Small intestine (tissue), 7 donors: Measurements from ENCODE around the gene C12orf50. TPM values are rescaled to one million over a fixed set of nuclear protein-coding genes. Genes with fewer than 3 reads are reported as not detected.
A peak's percentile ranks its signal among the peaks of the same experiment; 100 is the strongest.
"Not testable (repeated sequence)": the region's sequence is repeated elsewhere in the genome, so short reads cannot be mapped to it uniquely, and the experiment has no call there.

Source experiments
- DNase-seq, 2 donors: peaks; one replicate each; pipeline versions ENCODE4 v3.0.0 to v3.0.0-alpha.2; 2013
- FAIRE-seq: peaks from 2 replicates; lab custom pipeline; 2012; peaks lifted over from hg19 to GRCh38; lab: Jason Lieb, UNC
- H3K27ac ChIP-seq, 3 donors: one replicate each; pipeline ENCODE4 v1.5.1; 2013; ENCODE audit warnings: low read length in 2 of 3, mild to moderate bottlenecking in 2 of 3, control low read depth in 1 of 3, inconsistent platforms in 1 of 3, low read depth in 1 of 3, moderate library complexity in 1 of 3
- H3K27me3 ChIP-seq, 3 donors: one replicate each; pipeline ENCODE4 v1.6.1; 2013; ENCODE audit warnings: low read length in 3 of 3, inconsistent platforms in 1 of 3; ENCODE audit not compliant: control insufficient read depth in 3 of 3, insufficient read depth in 3 of 3
- H3K36me3 ChIP-seq, 3 donors: one replicate each; pipeline ENCODE4 v1.6.1; 2013; ENCODE audit warnings: low read length in 3 of 3, inconsistent platforms in 1 of 3, low read depth in 1 of 3, mild to moderate bottlenecking in 1 of 3, moderate library complexity in 1 of 3; ENCODE audit not compliant: control insufficient read depth in 3 of 3, insufficient read depth in 2 of 3
- H3K4me1 ChIP-seq, 3 donors: one replicate each; pipeline ENCODE4 v1.6.1; 2013; ENCODE audit warnings: low read length in 2 of 3, inconsistent platforms in 1 of 3, low read depth in 1 of 3, mild to moderate bottlenecking in 1 of 3, moderate library complexity in 1 of 3; ENCODE audit not compliant: control insufficient read depth in 3 of 3, insufficient read depth in 2 of 3
- H3K4me3 ChIP-seq, 3 donors: one replicate each; pipeline ENCODE4 v1.5.1; 2013; ENCODE audit warnings: low read length in 3 of 3, control low read depth in 1 of 3, inconsistent platforms in 1 of 3, low read depth in 1 of 3, mild to moderate bottlenecking in 1 of 3, moderate library complexity in 1 of 3
- H3K9me3 ChIP-seq, 2 donors: one replicate each; pipeline ENCODE4 v1.6.1; 2013; ENCODE audit warnings: low read depth in 1 of 2, low read length in 1 of 2; ENCODE audit not compliant: control insufficient read depth in 2 of 2, insufficient read depth in 1 of 2
- WGBS, 3 donors: extraction: QIAGEN DNeasy Blood & Tissue Kit; methylation state at CpG; one replicate each; pipeline ENCODE4 v1.1.7; 2013; 5-methylcytosine and 5-hydroxymethylcytosine counted together
- polyA plus RNA-seq, 4 donors: library from polyadenylated mRNA; stranded (reverse) in 3 of 4; unstranded in 1 of 4; fragments of 200-250 nt in 3 of 4; fragments of 120-200 nt in 1 of 4; gene quantifications; one replicate each; pipeline versions ENCODE4 v1.2.1 to v1.2.3, GENCODE V29; 2013
- donor health status: healthy with polysubstance abuse.
- donor health status: control.
- donor health status: control.
- donor health status: Bipolar disorder and iron deficiency.
- donor health status: healthy.

The C12orf50 gene
- polyA plus RNA-seq, 4 donors = 0.04 TPM; not detected in 3

GRCh38 chr12:88044035-88044434, 14.8 kb upstream of the C12orf50 start:
- H3K4me1 ChIP-seq = no peaks in the 10 kb centered on the region
- H3K36me3 ChIP-seq = peaks cover 4 to 20% (median 7%) of the 10 kb centered on the region in 3 donors
- FAIRE-seq (no peak), DNase-seq (no peak)
- no peak overlapping the region for H3K4me3 ChIP-seq
- H3K27ac ChIP-seq = no peak overlapping the region
- no peaks in the 10 kb centered on the region for H3K9me3 ChIP-seq
- WGBS, 3 donors = 91 to 95% (median 95%) methylated on average over 5 of the region's 5 CpGs
- H3K27me3 ChIP-seq = no peaks in the 10 kb centered on the region

GRCh38 chr12:88037770-88038169, 8.6 kb upstream of the C12orf50 start:
- no peak for FAIRE-seq
- no peak overlapping the region for H3K27ac ChIP-seq
- no peak for DNase-seq
- H3K36me3 ChIP-seq = no peaks in the 10 kb centered on the region
- no peaks in the 10 kb centered on the region for H3K27me3 ChIP-seq
- WGBS, 3 donors = 73 to 85% (median 83%) methylated on average over 1 of the region's 1 CpG
- no peaks in the 10 kb centered on the region for H3K9me3 ChIP-seq
- no peak overlapping the region for H3K4me3 ChIP-seq
- H3K4me1 ChIP-seq = peaks cover 0 to 6% (median 3%) of the 10 kb centered on the region in 3 donors

GRCh38 chr12:88036353-88036965, 7.3 kb upstream of the C12orf50 start:
- FAIRE-seq = no peak
- no peaks in the 10 kb centered on the region for H3K36me3 ChIP-seq
- no peak overlapping the region for H3K27ac ChIP-seq
- WGBS, 3 donors = 12 to 27% (median 23%) methylated on average over 5 of the region's 5 CpGs
- no peaks in the 10 kb centered on the region for H3K27me3 ChIP-seq
- peak overlapping the region; percentile 37 to 91 (median 65) for H3K4me3 ChIP-seq
- peak; percentile 24 to 41 for DNase-seq
- peaks cover 0 to 6% (median 3%) of the 10 kb centered on the region in 3 donors for H3K4me1 ChIP-seq
- H3K9me3 ChIP-seq = peaks cover 0 to 2% of the 10 kb centered on the region in 2 donors

- FAIRE-seq = no peak
- Histone ChIP-seq H3K27ac (peak overlapping the region; percentile 75 to 79 (median 76)), H3K4me1 (peaks cover 0 to 6% (median 3%) of the 10 kb centered on the region in 3 donors)
These were observed 6.7 kb upstream of the C12orf50 start for GRCh38 chr12:88035907-88036289.

GRCh38 chr12:88035271-88035906, 6.2 kb upstream of the C12orf50 start:
- H3K4me1 ChIP-seq = peaks cover 0 to 6% (median 3%) of the 10 kb centered on the region in 3 donors
- WGBS, 3 donors = 0% methylated on average over 54 of the region's 54 CpGs
- no peak for FAIRE-seq

More at GRCh38 chr12:88035907-88036289, 6.7 kb upstream of the C12orf50 start:
- Histone ChIP-seq H3K27me3 (no peaks in the 10 kb centered on the region), H3K9me3 (peaks cover 0 to 2% of the 10 kb centered on the region in 2 donors), H3K4me3 (peak overlapping the region; percentile 37 to 91 (median 65)), H3K36me3 (no peaks in the 10 kb centered on the region)
- 0 to 5% (median 1%) methylated on average over 5 of the region's 5 CpGs for WGBS, 3 donors
- peak in 1 of 2 donors; percentile 37 for DNase-seq

GRCh38 chr12:88031161-88031560, 2.0 kb upstream of the C12orf50 start:
- DNase-seq, H3K27ac ChIP-seq, H3K36me3 ChIP-seq, H3K27me3 ChIP-seq, H3K4me1 ChIP-seq, FAIRE-seq, H3K9me3 ChIP-seq, H3K4me3 ChIP-seq: not testable (repeated sequence)
- 79 to 89% (median 84%) methylated on average over 3 of the region's 3 CpGs for WGBS, 3 donors

More at GRCh38 chr12:88035271-88035906, 6.2 kb upstream of the C12orf50 start:
- peaks cover 0 to 2% of the 10 kb centered on the region in 2 donors for H3K9me3 ChIP-seq
- peak overlapping the region; percentile 37 to 91 (median 65) for H3K4me3 ChIP-seq
- H3K36me3 ChIP-seq = no peaks in the 10 kb centered on the region
- peak overlapping the region; percentile 75 to 79 (median 76) for H3K27ac ChIP-seq
- peak; percentile 86 to 93 for DNase-seq
- no peaks in the 10 kb centered on the region for H3K27me3 ChIP-seq

- H3K27ac ChIP-seq = no peak overlapping the region
- no peak for FAIRE-seq
- no peaks in the 10 kb centered on the region for H3K4me1 ChIP-seq
- H3K4me3 ChIP-seq = no peak overlapping the region
- 76 to 89% (median 79%) methylated on average over 1 of the region's 1 CpG for WGBS, 3 donors
- H3K27me3 ChIP-seq = no peaks in the 10 kb centered on the region
- no peaks in the 10 kb centered on the region for H3K9me3 ChIP-seq
- H3K36me3 ChIP-seq = no peaks in the 10 kb centered on the region
- DNase-seq = no peak
These were observed 3.0 kb downstream of the C12orf50 start for GRCh38 chr12:88026196-88026595.

- Histone ChIP-seq H3K4me3 (no peak overlapping the region), H3K27ac (no peak overlapping the region), H3K4me1 (no peaks in the 10 kb centered on the region), H3K9me3 (peaks cover 0 to 18% of the 10 kb centered on the region in 2 donors), H3K27me3 (no peaks in the 10 kb centered on the region), H3K36me3 (no peaks in the 10 kb centered on the region)
- WGBS, 3 donors = 64 to 73% (median 72%) methylated on average over 3 of the region's 3 CpGs
- FAIRE-seq (no peak), DNase-seq (no peak)
These were observed 11.2 kb downstream of the C12orf50 start for GRCh38 chr12:88017964-88018363.
